Neuronal stem cell (in vitro differentiated cells): ENCODE measurements around the gene CSGALNACT2.

Experiments used
- DNase-seq: peaks from one replicate; pipeline ENCODE4 v3.0.0-alpha.2; 2013; ENCODE audit warnings: low spot score
- H2AFZ ChIP-seq: one replicate; pipeline ENCODE4 v1.6.1; 2013; ENCODE audit warnings: mild to moderate bottlenecking, low read length, inconsistent platforms
- H2AK5ac ChIP-seq: 2 replicates; pipeline ENCODE4 v1.6.1; 2013; ENCODE audit warnings: low read depth, mild to moderate bottlenecking, inconsistent platforms, low read length, moderate library complexity, mixed read lengths
- H2BK120ac ChIP-seq: 2 replicates; pipeline ENCODE4 v1.6.1; 2013; ENCODE audit warnings: low read depth, mild to moderate bottlenecking, inconsistent platforms, low read length, moderate library complexity, mixed read lengths
- H2BK12ac ChIP-seq: one replicate; pipeline ENCODE4 v1.6.1; 2013; ENCODE audit warnings: low read length, inconsistent platforms
- H2BK15ac ChIP-seq: 2 replicates; pipeline ENCODE4 v1.6.1; 2013; ENCODE audit warnings: mild to moderate bottlenecking, low read length, inconsistent platforms, mixed read lengths
- H2BK5ac ChIP-seq: one replicate; pipeline ENCODE4 v1.6.1; 2013; ENCODE audit warnings: inconsistent platforms, mild to moderate bottlenecking, low read length, moderate library complexity
- H3K14ac ChIP-seq: one replicate; pipeline ENCODE4 v1.6.1; 2013; ENCODE audit warnings: low read length, inconsistent platforms
- H3K18ac ChIP-seq: 2 replicates; pipeline ENCODE4 v1.6.1; 2013; ENCODE audit warnings: low read length, inconsistent platforms
- H3K23ac ChIP-seq: 2 replicates; pipeline ENCODE4 v1.6.1; 2013; ENCODE audit warnings: low read depth, mild to moderate bottlenecking, mixed read lengths, low read length, inconsistent platforms; ENCODE audit not compliant: poor library complexity
- H3K27ac ChIP-seq: replicated peaks from 3 replicates; pipeline ENCODE4 v1.5.1; 2013; ENCODE audit warnings: low read length, inconsistent platforms
- H3K27me3 ChIP-seq, 3 experiments: 2 replicates each; pipeline ENCODE4 v1.6.1; 2013; ENCODE audit warnings: low read length in 3 of 3, mild to moderate bottlenecking in 2 of 3, inconsistent platforms in 1 of 3, low read depth in 1 of 3, mixed read lengths in 1 of 3, moderate library complexity in 1 of 3; ENCODE audit not compliant: control insufficient read depth in 3 of 3, insufficient read depth in 3 of 3
- H3K36me3 ChIP-seq, 2 donors: replicated peaks in 1 of 2; 2 replicates each; pipeline ENCODE4 v1.6.1; 2013; ENCODE audit warnings: low read length in 2 of 2; ENCODE audit not compliant: control insufficient read depth in 2 of 2, insufficient read depth in 2 of 2
- H3K4ac ChIP-seq: 2 replicates; pipeline ENCODE4 v1.6.1; 2013; ENCODE audit warnings: inconsistent platforms, mild to moderate bottlenecking, low read length, moderate library complexity
- H3K4me1 ChIP-seq, 2 donors: 1 replicate in 1 of 2; 2 replicates in 1 of 2; pipeline ENCODE4 v1.6.1; 2013; ENCODE audit warnings: low read length in 2 of 2, low read depth in 1 of 2; ENCODE audit not compliant: control insufficient read depth in 2 of 2, insufficient read depth in 1 of 2
- H3K4me2 ChIP-seq: one replicate; pipeline ENCODE4 v1.6.1; 2013; ENCODE audit warnings: mild to moderate bottlenecking, low read length, inconsistent platforms; ENCODE audit not compliant: insufficient read depth, poor library complexity, severe bottlenecking
- H3K4me3 ChIP-seq, 2 donors: 2 replicates each; pipeline ENCODE4 v1.5.1; 2013; ENCODE audit warnings: low read length in 2 of 2, mild to moderate bottlenecking in 2 of 2, inconsistent platforms in 1 of 2, moderate library complexity in 1 of 2
- H3K79me1 ChIP-seq: one replicate; pipeline ENCODE4 v1.6.1; 2013; ENCODE audit warnings: low read depth, mild to moderate bottlenecking, inconsistent platforms, low read length, moderate library complexity
- H3K9ac ChIP-seq: one replicate; pipeline ENCODE4 v1.6.1; 2013; ENCODE audit warnings: mild to moderate bottlenecking, low read depth, low read length, inconsistent platforms; ENCODE audit not compliant: poor library complexity
- H3K9me3 ChIP-seq, 2 donors: replicated peaks in 1 of 2; 2 replicates each; pipeline versions ENCODE3 to v1.6.1; 2013; ENCODE audit warnings: low read length in 2 of 2, mild to moderate bottlenecking in 2 of 2, inconsistent platforms in 1 of 2, low read depth in 1 of 2, mixed read lengths in 1 of 2, moderate library complexity in 1 of 2; ENCODE audit not compliant: control insufficient read depth in 2 of 2, insufficient read depth in 1 of 2
- H4K8ac ChIP-seq: one replicate; pipeline ENCODE4 v1.6.1; 2013; ENCODE audit warnings: low read depth, mild to moderate bottlenecking, inconsistent platforms, low read length, moderate library complexity
- H4K91ac ChIP-seq: one replicate; pipeline ENCODE4 v1.6.1; 2013; ENCODE audit warnings: low read length, low read depth, mild to moderate bottlenecking, inconsistent platforms; ENCODE audit not compliant: poor library complexity
- WGBS, 2 donors: extraction: QIAGEN DNeasy Blood & Tissue Kit; methylation state at CpG; one replicate each; pipeline ENCODE4 v1.1.7; 2013; ENCODE audit warnings: missing lambda C conversion rate in 2 of 2, mixed read lengths in 1 of 2; ENCODE audit not compliant: insufficient read length in 2 of 2, insufficient replicate concordance in 1 of 2; ENCODE audit errors: extremely low coverage in 2 of 2; 5-methylcytosine and 5-hydroxymethylcytosine counted together

CSGALNACT2 gene

GRCh38 chr10:43170491-43170890 is 32.2 kb downstream of the CSGALNACT2 start:
- Histone ChIP-seq H2BK120ac (no peak overlapping the region), H2BK12ac (no peak overlapping the region), H2AFZ (no peak overlapping the region), H3K14ac (no peak overlapping the region), H2BK5ac (no peak overlapping the region), H3K27ac (no peak overlapping the region), H3K4me2 (no peak overlapping the region), H3K4me3 (no peak overlapping the region), H3K4ac (no peak overlapping the region), H4K8ac (no peak overlapping the region), H3K18ac (no peak overlapping the region), H4K91ac (no peak overlapping the region), H3K79me1 (no peaks in the 10 kb centered on the region), H3K4me1 (no peaks in the 10 kb centered on the region), H3K9me3 (no peaks in the 10 kb centered on the region), H3K23ac (no peak overlapping the region), H3K9ac (no peak overlapping the region), H3K27me3 (no peaks in the 10 kb centered on the region), H2AK5ac (no peak overlapping the region), H3K36me3 (peaks cover 3 to 41% of the 10 kb centered on the region in 2 donors), H2BK15ac (no peak overlapping the region)
- DNase-seq = no peak
- no CpG with 5 or more reads among the region's 2 CpGs for WGBS, 2 donors

DNA sequence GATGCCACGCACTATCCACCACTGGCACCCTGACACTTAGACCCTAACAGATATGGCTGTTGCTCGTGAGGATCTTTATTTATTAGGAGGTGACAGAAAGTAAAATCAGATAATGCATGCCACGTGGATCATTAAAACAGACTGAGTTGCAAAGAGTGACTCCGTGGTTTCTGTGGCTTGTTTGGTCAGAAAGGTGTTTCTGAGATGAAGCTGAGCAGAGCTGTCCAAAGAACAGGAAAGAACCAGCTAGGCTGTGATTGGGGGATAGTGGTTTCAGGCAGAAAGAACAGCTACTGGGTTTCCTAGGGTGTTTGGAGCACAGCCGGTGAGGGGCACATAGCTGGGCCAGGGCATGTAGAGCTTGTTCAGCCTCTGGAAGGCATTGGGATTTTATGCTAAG is 34.4 kb downstream of the CSGALNACT2 start:
- no peak overlapping the region for H3K9ac ChIP-seq
- H3K9me3 ChIP-seq = no peaks in the 10 kb centered on the region
- H3K18ac ChIP-seq = no peak overlapping the region

DNA sequence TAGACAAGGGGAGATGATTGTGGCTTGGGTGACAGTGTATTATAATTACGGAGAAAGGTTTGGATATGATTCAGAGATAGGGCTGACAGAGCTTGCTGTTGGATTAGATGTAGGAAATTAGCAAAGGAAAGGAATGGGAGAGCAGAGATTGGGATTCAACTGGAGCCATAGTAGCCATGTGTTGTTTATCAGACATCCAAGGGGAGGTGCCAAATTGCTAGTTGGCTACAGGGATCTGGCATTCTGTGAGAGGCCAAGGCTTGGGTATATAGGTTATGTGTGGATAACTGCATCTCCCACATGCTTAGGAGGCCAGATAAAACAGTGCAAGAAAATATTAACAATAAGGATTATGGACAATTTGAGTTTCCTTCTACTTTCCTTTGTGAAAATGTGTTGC is 34.9 kb downstream of the CSGALNACT2 start:
- H2BK12ac ChIP-seq = no peak overlapping the region
- H3K27ac ChIP-seq = no peak overlapping the region
- H3K4me1 ChIP-seq = no peaks in the 10 kb centered on the region
- H2BK15ac ChIP-seq = no peak overlapping the region
- no peak overlapping the region for H3K18ac ChIP-seq
- no peak overlapping the region for H2BK120ac ChIP-seq
- peaks cover 0 to 3% of the 10 kb centered on the region in 2 donors for H3K9me3 ChIP-seq
- no peak overlapping the region for H2AK5ac ChIP-seq
- no peak overlapping the region for H2AFZ ChIP-seq
- H4K91ac ChIP-seq = no peak overlapping the region
- no peaks in the 10 kb centered on the region for H3K79me1 ChIP-seq
- H3K27me3 ChIP-seq = no peaks in the 10 kb centered on the region
- DNase-seq = no peak
- H4K8ac ChIP-seq = no peak overlapping the region
- WGBS, 2 donors = 100% methylated on average over 1 of the region's 1 CpG; no CpG with 5 or more reads in 1 of the 2 donors
- no peak overlapping the region for H2BK5ac ChIP-seq
- H3K4me2 ChIP-seq = no peak overlapping the region
- H3K36me3 ChIP-seq = peaks cover 3 to 63% of the 10 kb centered on the region in 2 donors
- H3K4ac ChIP-seq = no peak overlapping the region
- H3K23ac ChIP-seq = no peak overlapping the region
- H3K9ac ChIP-seq = no peak overlapping the region
- no peak overlapping the region for H3K4me3 ChIP-seq
- H3K14ac ChIP-seq = no peak overlapping the region

More for the DNA sequence above, 34.4 kb downstream of the CSGALNACT2 start:
- H3K4me2 ChIP-seq = no peak overlapping the region
- H3K79me1 ChIP-seq = no peaks in the 10 kb centered on the region
- no peak overlapping the region for H2BK12ac ChIP-seq
- H2BK120ac ChIP-seq = no peak overlapping the region
- no peak overlapping the region for H2AFZ ChIP-seq
- H3K4ac ChIP-seq = no peak overlapping the region
- H2BK15ac ChIP-seq = no peak overlapping the region
- no peaks in the 10 kb centered on the region for H3K4me1 ChIP-seq
- no peak overlapping the region for H4K91ac ChIP-seq
- no peak overlapping the region for H3K14ac ChIP-seq
- no peak overlapping the region for H4K8ac ChIP-seq
- peaks cover 3 to 58% of the 10 kb centered on the region in 2 donors for H3K36me3 ChIP-seq
- no peak overlapping the region for H2AK5ac ChIP-seq
- no peak for DNase-seq
- H3K27ac ChIP-seq = no peak overlapping the region
- WGBS, 2 donors = no CpG with 5 or more reads among the region's 5 CpGs
- no peak overlapping the region for H2BK5ac ChIP-seq
- H3K23ac ChIP-seq = no peak overlapping the region
- no peaks in the 10 kb centered on the region for H3K27me3 ChIP-seq
- no peak overlapping the region for H3K4me3 ChIP-seq

GRCh38 chr10:43174969-43175368 is 36.7 kb downstream of the CSGALNACT2 start:
- Histone ChIP-seq H3K14ac (no peak overlapping the region), H3K27me3 (no peaks in the 10 kb centered on the region), H2BK15ac (no peak overlapping the region), H3K23ac (no peak overlapping the region), H2BK5ac (no peak overlapping the region), H4K91ac (no peak overlapping the region), H2AK5ac (no peak overlapping the region), H3K18ac (no peak overlapping the region), H2BK120ac (no peak overlapping the region), H3K4ac (no peak overlapping the region), H3K4me2 (no peak overlapping the region), H3K4me3 (no peak overlapping the region), H3K27ac (no peak overlapping the region), H3K4me1 (no peaks in the 10 kb centered on the region), H3K9ac (no peak overlapping the region), H2BK12ac (no peak overlapping the region), H2AFZ (no peak overlapping the region), H4K8ac (no peak overlapping the region), H3K36me3 (peaks cover 0 to 66% of the 10 kb centered on the region in 2 donors), H3K79me1 (no peaks in the 10 kb centered on the region), H3K9me3 (peaks cover 2 to 12% of the 10 kb centered on the region in 2 donors)
- no CpG with 5 or more reads among the region's 6 CpGs for WGBS, 2 donors
- DNase-seq = no peak
